SIG-M5 treated with dmso at 0.1 percent for 504 hours (cell line): Measurements from ENCODE around the gene TKTL2.
"Not testable (repeated sequence)": the region's sequence is repeated elsewhere in the genome, so short reads cannot be mapped to it uniquely, and the experiment has no call there.

Experiments
- DNase-seq: peaks from one replicate; lab custom pipeline; 2025; ENCODE audit not compliant: unreplicated experiment; lab: John Stamatoyannopoulos, UW

Gene TKTL2

DNA sequence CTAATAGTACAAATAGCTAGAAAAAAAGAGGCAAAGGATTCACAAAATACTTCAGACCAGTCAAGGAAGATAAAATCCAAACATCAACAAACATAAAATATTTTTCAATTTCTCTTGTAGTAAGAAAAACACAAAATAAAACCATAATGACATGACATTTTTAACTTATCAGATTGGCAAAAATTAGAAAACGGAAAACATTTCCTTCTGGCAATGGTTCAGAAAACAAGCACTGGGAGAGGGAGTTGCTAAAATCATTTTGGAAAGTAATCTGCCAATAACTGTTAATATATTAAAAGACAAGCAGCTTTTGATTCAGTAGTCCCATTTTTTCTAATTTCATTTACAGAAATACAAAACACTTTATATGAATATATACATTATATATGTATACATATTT, 26.1 kb downstream of the TKTL2 start:
- DNase-seq: no peak

GRCh38 chr4:163447023-163447422, 26.5 kb downstream of the TKTL2 start:
- not testable (repeated sequence) for DNase-seq

- no peak for DNase-seq
These were observed 33.5 kb downstream of the TKTL2 start for GRCh38 chr4:163440040-163440439.
